GM23338 (cell line): ENCODE measurements around the gene FOXD1. TPM values are rescaled to one million over a fixed set of nuclear protein-coding genes. Genes with fewer than 3 reads are reported as not detected.

ENCODE experiments used
- ATAC-seq: fragments of 200-7000 bp; cut with Tn5 transposase; 3 replicates; pipeline ENCODE4 v1.9.1; 2020
- DNase-seq: peaks from one replicate; pipeline ENCODE4 v3.0.0-alpha.2; 2015; ENCODE audit warnings: low spot score
- H2AFZ ChIP-seq: fragments of 200-600 bp; sonication (generic); 2 replicates; pipeline ENCODE4 v1.8.0; 2016; ENCODE audit warnings: antibody characterized with exemption, mild to moderate bottlenecking, moderate library complexity
- H3F3A ChIP-seq: fragments of 200-600 bp; sonication (generic); replicated peaks from 2 replicates; pipeline ENCODE4 v1.8.0; 2017; ENCODE audit warnings: antibody characterized with exemption, mixed run types, low read depth
- H3K27ac ChIP-seq: fragments of 200-600 bp; sonication (generic); 2 replicates; pipeline ENCODE4 v1.6.1; 2016; ENCODE audit warnings: low read depth
- H3K27me3 ChIP-seq: fragments of 200-600 bp; sonication (generic); 2 replicates; pipeline ENCODE4 v1.8.0; 2016; ENCODE audit warnings: mild to moderate bottlenecking, mixed run types, moderate library complexity; ENCODE audit not compliant: insufficient read depth
- H3K36me3 ChIP-seq: fragments of 200-600 bp; sonication (generic); 2 replicates; pipeline ENCODE4 v1.8.0; 2016; ENCODE audit warnings: mild to moderate bottlenecking; ENCODE audit not compliant: insufficient read depth
- H3K4me1 ChIP-seq: fragments of 200-600 bp; sonication (generic); 2 replicates; pipeline ENCODE4 v1.8.0; 2016; ENCODE audit warnings: mild to moderate bottlenecking, moderate library complexity; ENCODE audit not compliant: insufficient read depth
- H3K4me2 ChIP-seq: fragments of 200-600 bp; sonication (generic); 2 replicates; pipeline ENCODE4 v1.7.1; 2017; ENCODE audit warnings: mixed run types
- H3K4me3 ChIP-seq: fragments of 200-600 bp; sonication (generic); 2 replicates; pipeline ENCODE4 v1.6.1; 2016; ENCODE audit warnings: mixed run types
- H3K79me2 ChIP-seq: fragments of 200-600 bp; sonication (generic); replicated peaks from 2 replicates; pipeline ENCODE4 v1.8.0; 2017; ENCODE audit warnings: mild to moderate bottlenecking; ENCODE audit not compliant: insufficient read depth
- H3K9me2 ChIP-seq: fragments of 200-600 bp; sonication (generic); 2 replicates; pipeline ENCODE4 v1.8.0; 2017; ENCODE audit not compliant: insufficient read depth
- H4K20me1 ChIP-seq: fragments of 200-600 bp; sonication (generic); replicated peaks from 2 replicates; pipeline ENCODE4 v1.8.0; 2017; ENCODE audit warnings: mild to moderate bottlenecking; ENCODE audit not compliant: insufficient read depth
- H3K27ac Mint-ChIP-seq: 2 replicates; pipeline ENCODE4 v1.8.0; 2020; ENCODE audit warnings: inconsistent platforms, mild to moderate bottlenecking, moderate library complexity, mixed read lengths
- H3K27me3 Mint-ChIP-seq: 3 replicates; pipeline ENCODE4 v1.8.0; 2022; ENCODE audit warnings: low read depth, mild to moderate bottlenecking, moderate library complexity, mixed read lengths, inconsistent platforms; ENCODE audit not compliant: insufficient read depth, poor library complexity
- H3K36me3 Mint-ChIP-seq: 3 replicates; pipeline ENCODE4 v1.8.0; 2021; ENCODE audit warnings: low read depth, mild to moderate bottlenecking, inconsistent platforms, moderate library complexity, mixed read lengths
- H3K4me1 Mint-ChIP-seq: 3 replicates; pipeline ENCODE4 v1.8.0; 2020; ENCODE audit warnings: mild to moderate bottlenecking, inconsistent platforms, mixed read lengths
- H3K4me3 Mint-ChIP-seq: 3 replicates; pipeline ENCODE4 v1.8.0; 2021; ENCODE audit warnings: moderate library complexity, mild to moderate bottlenecking, inconsistent platforms, mixed read lengths
- H3K9me3 Mint-ChIP-seq: 3 replicates; pipeline ENCODE4 v1.8.0; 2020; ENCODE audit warnings: moderate library complexity, mild to moderate bottlenecking, inconsistent platforms, mixed read lengths
- CREB1 ChIP-seq: fragments of 250-450 bp; sonication (Bioruptor Pico); IDR thresholded peaks from 2 replicates; pipeline ENCODE4 v1.5.0; 2020; ENCODE audit warnings: low read depth, mild to moderate bottlenecking, moderate library complexity
- CTCF ChIP-seq, 2 experiments: fragments of 200-600 bp in 1 of 2; sonication (generic) in 1 of 2; conservative IDR thresholded peaks; 2 replicates each; pipeline versions ENCODE4 v1.5.1 to v1.6.1; 2016 to 2017; ENCODE audit warnings: antibody characterized with exemption in 2 of 2, low read depth in 2 of 2, mild to moderate bottlenecking in 2 of 2, moderate library complexity in 1 of 2
- ETS1 ChIP-seq: IDR thresholded peaks from 2 replicates; pipeline ENCODE4 v1.6.1; 2016; ENCODE audit warnings: antibody characterized with exemption
- EZH2phosphoT487 ChIP-seq: fragments of 200-600 bp; sonication (generic); IDR thresholded peaks from one replicate; pipeline ENCODE4 v1.8.1; 2018; ENCODE audit warnings: antibody characterized with exemption; ENCODE audit not compliant: unreplicated experiment
- POLR2AphosphoS5 ChIP-seq: IDR thresholded peaks from 2 replicates; pipeline ENCODE4 v1.6.1; 2016; ENCODE audit warnings: antibody characterized with exemption, low read depth
- REST ChIP-seq: IDR thresholded peaks from one replicate; pipeline ENCODE4 v1.6.1; 2018; ENCODE audit warnings: antibody characterized with exemption; ENCODE audit not compliant: unreplicated experiment
- STAT1 ChIP-seq: IDR thresholded peaks from one replicate; pipeline ENCODE4 v1.6.1; 2016; ENCODE audit warnings: antibody characterized with exemption; ENCODE audit not compliant: unreplicated experiment
- ZNF331 ChIP-seq: fragments of 250-450 bp; sonication (Bioruptor Pico); IDR thresholded peaks from 2 replicates; pipeline ENCODE4 v1.5.0; 2020; ENCODE audit warnings: low read depth, mild to moderate bottlenecking, moderate library complexity
- ZNF462 ChIP-seq: fragments of 250-450 bp; sonication (Bioruptor Pico); IDR thresholded peaks from 2 replicates; pipeline ENCODE4 v1.5.0; 2020; ENCODE audit warnings: mild to moderate bottlenecking, moderate library complexity
- polyA plus RNA-seq: library from polyadenylated mRNA; unstranded; fragments of >200 nt; fragmentation: Nextera tagmentation; extraction: Ambion mirVana; gene quantifications from 2 replicates; pipeline ENCODE4 v1.2.1, GENCODE V29; 2016
- total RNA-seq: library from RNA; depleted of rRNA; stranded (reverse); fragments of >200 nt; shearing (Covaris generic); gene quantifications from 2 replicates; pipeline ENCODE4 v1.2.3, GENCODE V29; 2014

FOXD1 gene
- total and polyA plus RNA-seq, 2 experiments from 2014 or later, result 0.42 TPM; not detected in 1

GRCh38 chr5:73494721-73495120 lies 46.1 kb upstream of the FOXD1 start:
- H3K36me3 ChIP-seq, result no peaks in the 10 kb centered on the region
- Mint-ChIP-seq H3K27me3 (peaks cover 7% of the 10 kb centered on the region), H3K4me1 (peaks cover 43% of the 10 kb centered on the region), H3K4me3 (no peak overlapping the region), H3K27ac (no peak overlapping the region), H3K9me3 (no peaks in the 10 kb centered on the region), H3K36me3 (peaks cover 13% of the 10 kb centered on the region)
- H3K4me1 ChIP-seq, result peaks cover 24% of the 10 kb centered on the region
- ATAC-seq (no peak), DNase-seq (no peak)
- no peak for TF ChIP-seq CREB1 (CRISPR knock-in tag)
- no peak for TF ChIP-seq EZH2phosphoT487
- no peak for TF ChIP-seq ZNF331 (CRISPR knock-in tag)
- no peak for TF ChIP-seq STAT1
- TF ChIP-seq POLR2AphosphoS5, result no peak
- TF ChIP-seq CTCF (conservative IDR thresholded peaks at IDR 0.05; ENCODE audit: low read depth in 2 of 2), result no peak
- no peak for TF ChIP-seq ETS1
- no peak for TF ChIP-seq REST
- no peak for TF ChIP-seq ZNF462 (CRISPR knock-in tag)
- H3K27me3 ChIP-seq, result no peaks in the 10 kb centered on the region
- 0 out of 2 replicates have a peak, but pooled peaks cover 3% of the 10 kb centered on the region for H3F3A ChIP-seq
- H3K4me2 ChIP-seq, result no peak overlapping the region
- no peak overlapping the region for H2AFZ ChIP-seq
- H4K20me1 ChIP-seq, result no peaks in the 10 kb centered on the region
- no peaks in the 10 kb centered on the region for H3K9me2 ChIP-seq
- H3K4me3 ChIP-seq, result no peak overlapping the region
- H3K79me2 ChIP-seq, result peaks cover 27% of the 10 kb centered on the region
- no peak overlapping the region for H3K27ac ChIP-seq
